Measurements from ENCODE around the gene RBM20.

The RBM20 gene

GRCh38 chr10:110679486-110680272 lies 35.5 kb downstream of the RBM20 start:
- DNase-seq (ENCODE audit: extremely low read depth, low read depth): no peak
- H3K4me3 ChIP-seq (replicated peaks; ENCODE audit: low read depth, low read length): no peak overlapping the region
- TF ChIP-seq, protein P1, sequence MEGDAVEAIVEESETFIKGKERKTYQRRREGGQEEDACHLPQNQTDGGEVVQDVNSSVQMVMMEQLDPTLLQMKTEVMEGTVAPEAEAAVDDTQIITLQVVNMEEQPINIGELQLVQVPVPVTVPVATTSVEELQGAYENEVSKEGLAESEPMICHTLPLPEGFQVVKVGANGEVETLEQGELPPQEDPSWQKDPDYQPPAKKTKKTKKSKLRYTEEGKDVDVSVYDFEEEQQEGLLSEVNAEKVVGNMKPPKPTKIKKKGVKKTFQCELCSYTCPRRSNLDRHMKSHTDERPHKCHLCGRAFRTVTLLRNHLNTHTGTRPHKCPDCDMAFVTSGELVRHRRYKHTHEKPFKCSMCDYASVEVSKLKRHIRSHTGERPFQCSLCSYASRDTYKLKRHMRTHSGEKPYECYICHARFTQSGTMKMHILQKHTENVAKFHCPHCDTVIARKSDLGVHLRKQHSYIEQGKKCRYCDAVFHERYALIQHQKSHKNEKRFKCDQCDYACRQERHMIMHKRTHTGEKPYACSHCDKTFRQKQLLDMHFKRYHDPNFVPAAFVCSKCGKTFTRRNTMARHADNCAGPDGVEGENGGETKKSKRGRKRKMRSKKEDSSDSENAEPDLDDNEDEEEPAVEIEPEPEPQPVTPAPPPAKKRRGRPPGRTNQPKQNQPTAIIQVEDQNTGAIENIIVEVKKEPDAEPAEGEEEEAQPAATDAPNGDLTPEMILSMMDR (IDR thresholded peaks at IDR 0.05; ENCODE audit: low read depth, low read length, missing control alignments): no peak

DNA sequence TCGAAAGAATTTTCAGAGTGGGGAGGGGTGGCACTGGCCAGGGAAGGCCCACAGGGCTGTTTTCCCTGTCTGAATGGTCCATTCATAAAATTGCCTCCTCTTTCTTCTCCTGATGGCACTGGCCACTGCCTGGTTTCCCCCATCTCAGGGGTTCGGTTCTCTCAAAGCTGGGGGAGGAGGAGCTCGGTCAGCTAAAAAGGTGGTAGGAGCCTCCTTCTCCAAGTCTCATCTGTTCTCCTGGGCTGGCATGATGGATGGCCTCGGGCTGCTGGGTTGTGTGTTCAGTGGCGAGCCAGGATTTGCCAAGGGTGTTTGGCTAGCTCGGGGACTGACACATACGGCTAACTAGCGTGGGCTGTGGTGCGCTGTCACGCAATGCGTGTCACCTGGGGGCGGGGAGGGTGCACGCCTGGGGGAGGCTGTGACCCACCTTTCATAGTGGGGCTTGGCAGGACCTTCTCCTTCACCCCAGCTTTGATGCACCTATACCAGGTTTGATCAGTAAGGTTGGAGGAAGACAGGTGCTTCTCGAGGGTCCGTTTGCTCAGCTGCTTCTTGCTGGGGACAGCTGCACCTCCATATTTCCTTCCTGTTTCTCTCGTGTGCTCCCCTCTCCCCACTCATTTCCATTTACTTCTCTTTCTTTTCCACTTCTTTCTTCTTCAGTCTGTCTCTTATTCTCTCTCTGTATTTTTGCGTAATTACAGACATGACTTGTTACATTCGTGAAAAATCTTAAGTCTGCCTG lies 36.3 kb downstream of the RBM20 start:
- no peak overlapping the region for H3K4me3 ChIP-seq (replicated peaks; ENCODE audit: low read depth, low read length)
- TF ChIP-seq, protein P1 (IDR thresholded peaks at IDR 0.05; ENCODE audit: low read depth, low read length, missing control alignments): no peak
- DNase-seq (ENCODE audit: extremely low read depth, low read depth): no peak

DNA sequence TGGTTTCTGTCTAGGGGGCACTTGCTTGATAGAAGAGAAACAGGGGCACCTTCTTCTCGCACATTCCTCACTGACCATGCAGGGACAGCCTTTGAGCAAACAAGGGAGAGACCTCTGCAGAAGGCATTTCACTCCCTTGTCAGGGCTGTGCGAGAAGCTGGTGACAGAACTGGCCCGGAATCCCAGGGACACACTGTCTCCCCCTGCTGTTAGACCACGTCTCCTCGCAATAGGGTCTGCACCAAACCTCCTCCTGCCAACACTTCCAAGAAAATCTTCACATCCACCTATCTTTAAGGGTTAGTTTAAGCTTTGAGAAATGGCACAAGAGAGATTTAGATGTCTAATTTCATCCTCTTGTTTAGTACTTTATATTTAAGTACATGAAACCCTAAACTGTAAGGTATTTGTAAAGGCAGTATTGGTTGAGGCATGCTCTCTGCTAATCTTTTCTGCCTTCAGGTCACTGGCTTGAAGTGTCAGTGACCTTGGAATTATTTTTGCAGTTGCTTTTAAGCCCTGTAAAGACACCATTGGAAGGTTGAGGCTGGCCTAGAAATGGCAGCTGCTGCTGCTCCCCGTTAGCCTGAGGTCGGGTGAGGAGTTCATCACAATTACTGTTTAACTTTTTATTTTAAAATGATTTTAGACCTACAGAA lies 37.0 kb downstream of the RBM20 start:
- no peak overlapping the region for H3K4me3 ChIP-seq (replicated peaks; ENCODE audit: low read depth, low read length)
- no peak for DNase-seq (ENCODE audit: extremely low read depth, low read depth)
- TF ChIP-seq, protein P1 (IDR thresholded peaks at IDR 0.05; ENCODE audit: low read depth, low read length, missing control alignments): peak; percentile 67

- DNase-seq (ENCODE audit: extremely low read depth, low read depth): no peak
- TF ChIP-seq, protein P1 (IDR thresholded peaks at IDR 0.05; ENCODE audit: low read depth, low read length, missing control alignments): no peak
- no peak overlapping the region for H3K4me3 ChIP-seq (replicated peaks; ENCODE audit: low read depth, low read length)
Measured at GRCh38 chr10:110682348-110682747, 38.2 kb downstream of the RBM20 start.

DNA sequence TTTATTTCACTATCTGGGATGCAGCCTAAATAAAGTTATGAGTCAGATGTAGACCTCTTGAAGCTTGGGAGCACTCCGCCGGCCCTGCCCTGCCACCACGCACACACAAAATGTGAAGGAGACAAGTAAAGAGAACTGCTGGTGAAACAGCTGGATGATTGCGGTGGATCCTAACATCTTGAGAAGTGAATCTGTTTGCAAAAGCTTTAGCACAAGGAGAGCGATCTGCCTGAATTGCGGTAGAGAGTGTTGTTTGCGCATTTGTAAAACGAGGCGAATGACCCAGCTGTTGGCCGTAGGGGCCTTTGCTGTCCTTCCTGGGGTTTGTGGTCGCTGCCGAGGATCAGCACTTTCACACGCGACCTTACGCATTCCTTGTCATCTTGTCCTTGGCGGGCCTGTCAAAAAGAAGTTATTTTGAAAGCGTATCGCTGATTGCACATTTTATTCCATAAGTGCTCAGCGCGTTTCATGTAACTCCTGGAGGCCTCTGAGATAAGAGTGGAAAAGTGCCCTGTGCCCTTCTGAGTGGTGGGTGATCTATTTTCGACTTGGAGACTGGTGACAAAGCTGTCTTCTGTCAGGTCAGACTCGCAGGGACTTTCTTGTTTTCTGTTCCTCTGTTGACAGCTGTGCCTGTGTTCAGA lies 40.8 kb downstream of the RBM20 start:
- DNase-seq (ENCODE audit: extremely low read depth, low read depth): no peak
- TF ChIP-seq, protein P1 (IDR thresholded peaks at IDR 0.05; ENCODE audit: low read depth, low read length, missing control alignments): no peak
- H3K4me3 ChIP-seq (replicated peaks; ENCODE audit: low read depth, low read length): no peak overlapping the region

- TF ChIP-seq, protein P1 (IDR thresholded peaks at IDR 0.05; ENCODE audit: low read depth, low read length, missing control alignments): no peak
- no peak for DNase-seq (ENCODE audit: extremely low read depth, low read depth)
Measured at GRCh38 chr10:110686047-110686446, 41.9 kb downstream of the RBM20 start.

More at GRCh38 chr10:110686047-110686446, 41.9 kb downstream of the RBM20 start:
- H3K4me3 ChIP-seq (replicated peaks; ENCODE audit: low read depth, low read length): no peak overlapping the region
